Measurements from ENCODE around the gene PITX1.

The PITX1 gene

DNA sequence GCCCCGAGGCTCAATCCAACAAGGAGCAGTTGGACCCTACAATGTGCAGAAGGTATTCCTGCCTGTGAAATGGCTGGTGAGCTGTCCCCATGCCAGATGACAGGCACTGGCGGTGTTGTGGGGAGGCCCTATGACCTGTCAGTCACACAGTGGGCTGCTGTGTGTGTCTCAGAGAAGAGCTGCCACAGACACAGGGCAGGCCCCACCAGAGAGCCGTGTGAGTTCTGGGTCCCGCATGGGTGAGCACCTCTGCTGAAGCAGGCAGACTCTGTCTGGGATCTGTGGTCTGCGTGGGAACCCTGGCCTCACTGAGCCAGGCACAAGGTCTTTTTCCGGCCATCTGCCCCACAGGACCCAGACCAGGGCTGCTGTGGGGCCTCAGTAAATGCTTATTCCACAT, 37.3 kb upstream of the PITX1 start:
- TF ChIP-seq EZH2phosphoT487 (IDR thresholded peaks at IDR 0.05; ENCODE audit: low read length) (no peak), EZH2 (optimal IDR thresholded peaks at IDR 0.05; ENCODE audit: low read depth, low read length) (no peak)
- TF ChIP-seq, protein P1, sequence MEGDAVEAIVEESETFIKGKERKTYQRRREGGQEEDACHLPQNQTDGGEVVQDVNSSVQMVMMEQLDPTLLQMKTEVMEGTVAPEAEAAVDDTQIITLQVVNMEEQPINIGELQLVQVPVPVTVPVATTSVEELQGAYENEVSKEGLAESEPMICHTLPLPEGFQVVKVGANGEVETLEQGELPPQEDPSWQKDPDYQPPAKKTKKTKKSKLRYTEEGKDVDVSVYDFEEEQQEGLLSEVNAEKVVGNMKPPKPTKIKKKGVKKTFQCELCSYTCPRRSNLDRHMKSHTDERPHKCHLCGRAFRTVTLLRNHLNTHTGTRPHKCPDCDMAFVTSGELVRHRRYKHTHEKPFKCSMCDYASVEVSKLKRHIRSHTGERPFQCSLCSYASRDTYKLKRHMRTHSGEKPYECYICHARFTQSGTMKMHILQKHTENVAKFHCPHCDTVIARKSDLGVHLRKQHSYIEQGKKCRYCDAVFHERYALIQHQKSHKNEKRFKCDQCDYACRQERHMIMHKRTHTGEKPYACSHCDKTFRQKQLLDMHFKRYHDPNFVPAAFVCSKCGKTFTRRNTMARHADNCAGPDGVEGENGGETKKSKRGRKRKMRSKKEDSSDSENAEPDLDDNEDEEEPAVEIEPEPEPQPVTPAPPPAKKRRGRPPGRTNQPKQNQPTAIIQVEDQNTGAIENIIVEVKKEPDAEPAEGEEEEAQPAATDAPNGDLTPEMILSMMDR (IDR thresholded peaks at IDR 0.05; ENCODE audit: low read length), result no peak
- no peaks in the 10 kb centered on the region for H3K27me3 ChIP-seq (replicated peaks; ENCODE audit: insufficient read depth, low read length)

DNA sequence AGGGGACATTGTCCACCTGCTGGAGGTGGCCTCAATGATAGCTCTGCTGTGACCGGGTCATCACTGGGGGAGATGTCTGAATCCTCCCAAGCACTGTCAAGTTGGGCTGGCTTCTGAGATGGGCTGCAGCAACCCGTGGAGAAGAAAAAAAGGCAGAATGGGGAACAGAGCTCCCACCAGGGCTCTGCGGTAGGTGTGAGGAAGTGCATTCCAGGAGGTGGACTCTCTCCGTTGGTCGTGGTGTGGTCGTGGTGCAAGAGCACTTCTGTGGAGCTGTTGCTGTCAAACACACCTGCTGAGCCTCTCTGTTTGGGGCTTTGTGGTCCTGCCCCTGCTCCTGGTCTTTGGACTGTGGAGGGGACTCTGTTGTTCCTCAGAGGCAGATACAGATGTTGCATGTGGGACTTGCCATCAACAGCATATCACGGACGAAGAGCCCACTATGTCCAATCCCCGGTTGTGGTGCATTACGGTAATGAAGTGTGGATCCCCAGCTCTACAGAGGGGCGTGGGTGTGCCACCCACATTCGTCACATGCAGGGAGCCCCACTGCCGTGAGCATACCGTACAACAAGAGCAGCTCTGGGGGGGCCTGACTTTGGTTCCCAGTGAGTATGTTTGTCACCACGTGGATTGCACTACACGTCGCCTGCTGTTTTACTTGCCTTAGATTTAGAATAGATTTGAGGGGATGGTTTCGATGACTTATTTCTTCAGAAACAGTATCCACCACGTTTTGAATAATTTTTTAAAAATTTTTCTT, 36.0 kb upstream of the PITX1 start:
- Histone ChIP-seq H3K36me3 (replicated peaks; ENCODE audit: insufficient read depth, low read length) (no peaks in the 10 kb centered on the region), H3K9ac (ENCODE audit: low read length) (no peak overlapping the region), H3K79me2 (ENCODE audit: low read length) (no peaks in the 10 kb centered on the region), H3K4me2 (ENCODE audit: low read depth, low read length) (no peak overlapping the region), H4K20me1 (ENCODE audit: insufficient read depth, low read length) (no peaks in the 10 kb centered on the region), H3K27me3 (replicated peaks; ENCODE audit: insufficient read depth, low read length) (no peaks in the 10 kb centered on the region), H3K4me3 (ENCODE audit: low read length) (no peak overlapping the region), H2AFZ (ENCODE audit: low read length) (no peak overlapping the region), H3K9me2 (replicated peaks; ENCODE audit: insufficient read depth, low read length) (no peaks in the 10 kb centered on the region), H3F3A (ENCODE audit: insufficient read depth, low read length) (peaks cover 5% of the 10 kb centered on the region; the same call in 1 of the 2 replicates), H3K4me1 (ENCODE audit: low read length) (peaks cover 10% of the 10 kb centered on the region), H3K9me3 (replicated peaks; ENCODE audit: insufficient read depth, low read length) (no peaks in the 10 kb centered on the region), H3K27ac (ENCODE audit: low read length) (no peak overlapping the region)
- TF ChIP-seq, protein P1 (IDR thresholded peaks at IDR 0.05; ENCODE audit: low read length), result no peak
- no peak for TF ChIP-seq EZH2phosphoT487 (IDR thresholded peaks at IDR 0.05; ENCODE audit: low read length)
- TF ChIP-seq EZH2 (optimal IDR thresholded peaks at IDR 0.05; ENCODE audit: low read depth, low read length), result no peak
- DNase-seq, result no peak

More for the DNA sequence above, 37.3 kb upstream of the PITX1 start:
- Histone ChIP-seq H3K9ac (ENCODE audit: low read length) (no peak overlapping the region), H3K4me1 (ENCODE audit: low read length) (peaks cover 10% of the 10 kb centered on the region), H2AFZ (ENCODE audit: low read length) (no peak overlapping the region), H3K9me2 (replicated peaks; ENCODE audit: insufficient read depth, low read length) (no peaks in the 10 kb centered on the region), H3K9me3 (replicated peaks; ENCODE audit: insufficient read depth, low read length) (no peaks in the 10 kb centered on the region), H4K20me1 (ENCODE audit: insufficient read depth, low read length) (no peaks in the 10 kb centered on the region), H3F3A (ENCODE audit: insufficient read depth, low read length) (peaks cover 5% of the 10 kb centered on the region; the same call in 1 of the 2 replicates), H3K4me2 (ENCODE audit: low read depth, low read length) (no peak overlapping the region), H3K79me2 (ENCODE audit: low read length) (no peaks in the 10 kb centered on the region), H3K36me3 (replicated peaks; ENCODE audit: insufficient read depth, low read length) (no peaks in the 10 kb centered on the region), H3K4me3 (ENCODE audit: low read length) (no peak overlapping the region), H3K27ac (ENCODE audit: low read length) (no peak overlapping the region)
- DNase-seq, result no peak

DNA sequence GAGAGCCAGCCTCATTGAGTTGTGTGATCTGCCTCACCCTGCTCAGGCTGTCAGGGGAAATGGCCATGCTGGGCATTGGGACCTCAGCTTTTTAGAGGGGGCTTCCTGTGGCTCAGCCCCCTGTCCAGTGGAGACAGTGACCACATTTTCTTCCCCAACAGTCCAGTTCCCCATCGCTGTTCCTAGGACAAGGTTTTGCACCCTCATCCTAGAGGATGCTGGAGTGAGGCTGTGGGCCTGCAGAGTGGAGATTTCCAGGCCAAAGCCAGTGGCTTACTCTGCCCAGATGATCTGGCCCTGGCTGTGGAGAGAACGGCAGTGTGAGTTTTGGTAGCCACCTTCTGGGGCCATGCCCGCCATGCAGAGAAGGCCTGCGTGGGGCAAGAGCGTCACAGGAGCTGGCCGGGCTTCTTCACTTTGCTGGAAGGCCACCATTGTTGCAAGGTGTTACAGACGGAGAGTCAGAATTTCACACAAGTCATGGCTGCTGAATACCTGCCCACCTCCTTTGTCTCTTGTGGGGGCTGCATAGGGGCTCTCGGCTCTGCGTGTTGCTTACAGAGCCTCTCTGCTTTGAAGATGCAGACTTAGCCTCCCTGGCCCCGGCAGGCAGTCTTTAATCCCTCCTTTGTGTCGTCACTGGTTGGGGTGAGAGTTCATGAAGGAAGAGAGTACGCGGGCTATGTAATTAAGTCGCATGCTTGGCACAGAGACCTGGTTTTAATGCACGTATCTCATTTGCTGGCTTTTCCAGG, 35.2 kb upstream of the PITX1 start:
- H3K27me3 ChIP-seq (replicated peaks; ENCODE audit: insufficient read depth, low read length), result no peaks in the 10 kb centered on the region
- H3K9me2 ChIP-seq (replicated peaks; ENCODE audit: insufficient read depth, low read length), result no peaks in the 10 kb centered on the region
- peaks cover 10% of the 10 kb centered on the region for H3K4me1 ChIP-seq (ENCODE audit: low read length)
- H3K9ac ChIP-seq (ENCODE audit: low read length), result no peak overlapping the region
- H3K9me3 ChIP-seq (replicated peaks; ENCODE audit: insufficient read depth, low read length), result no peaks in the 10 kb centered on the region
- DNase-seq, result no peak
- H3K4me2 ChIP-seq (ENCODE audit: low read depth, low read length), result no peak overlapping the region
- H3K27ac ChIP-seq (ENCODE audit: low read length), result no peak overlapping the region
- H3F3A ChIP-seq (ENCODE audit: insufficient read depth, low read length), result peaks cover 5% of the 10 kb centered on the region; the same call in 1 of the 2 replicates
- H4K20me1 ChIP-seq (ENCODE audit: insufficient read depth, low read length), result no peaks in the 10 kb centered on the region
- no peak overlapping the region for H2AFZ ChIP-seq (ENCODE audit: low read length)
- H3K79me2 ChIP-seq (ENCODE audit: low read length), result no peaks in the 10 kb centered on the region
- H3K36me3 ChIP-seq (replicated peaks; ENCODE audit: insufficient read depth, low read length), result no peaks in the 10 kb centered on the region
- no peak overlapping the region for H3K4me3 ChIP-seq (ENCODE audit: low read length)
- TF ChIP-seq EZH2 (optimal IDR thresholded peaks at IDR 0.05; ENCODE audit: low read depth, low read length), result no peak
- TF ChIP-seq, protein P1 (IDR thresholded peaks at IDR 0.05; ENCODE audit: low read length), result no peak
- no peak for TF ChIP-seq EZH2phosphoT487 (IDR thresholded peaks at IDR 0.05; ENCODE audit: low read length)

Measured in MM.1S (cell line).